Measurements from ENCODE around the gene MAJIN.
"Not testable (repeated sequence)": the region's sequence is repeated elsewhere in the genome, so short reads cannot be mapped to it uniquely, and the experiment has no call there.

MAJIN gene, protein sequence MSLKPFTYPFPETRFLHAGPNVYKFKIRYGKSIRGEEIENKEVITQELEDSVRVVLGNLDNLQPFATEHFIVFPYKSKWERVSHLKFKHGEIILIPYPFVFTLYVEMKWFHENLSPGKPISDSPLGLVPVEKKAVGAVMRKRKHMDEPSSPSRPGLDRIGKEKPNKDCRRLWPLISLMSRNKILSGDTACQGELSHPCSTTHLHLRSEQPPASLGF

GRCh38 chr11:64971421-64972233 lies at the start of gene MAJIN:
MAJIN (minus strand) TSS chr11:64972108; CDS start chr11:64959405, 12,703 bp downstream.
- DNase-seq: peak; percentile 74 to 86 (median 77)

DNA sequence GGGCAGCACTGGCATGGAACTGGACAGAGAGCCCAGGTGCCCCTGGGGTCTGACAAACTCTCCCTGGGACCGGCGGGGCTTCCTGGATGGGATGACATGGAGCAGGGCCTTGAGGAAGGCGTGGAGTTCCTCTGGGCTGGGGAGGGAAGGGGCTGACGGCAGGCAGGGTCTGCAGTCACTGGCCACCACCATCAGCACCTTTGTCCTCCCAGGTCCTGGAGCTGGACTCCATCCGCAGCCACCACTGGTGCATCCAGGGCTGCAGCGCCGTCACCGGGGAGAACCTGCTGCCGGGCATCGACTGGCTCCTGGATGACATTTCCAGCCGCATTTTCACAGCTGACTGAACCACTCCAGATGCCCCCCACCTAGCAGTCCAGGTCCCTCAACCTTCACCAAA lies 49.6 kb upstream of the MAJIN start:
- no peak for DNase-seq

GRCh38 chr11:65021003-65021402 lies 49.1 kb upstream of the MAJIN start:
- DNase-seq: no peak

DNA sequence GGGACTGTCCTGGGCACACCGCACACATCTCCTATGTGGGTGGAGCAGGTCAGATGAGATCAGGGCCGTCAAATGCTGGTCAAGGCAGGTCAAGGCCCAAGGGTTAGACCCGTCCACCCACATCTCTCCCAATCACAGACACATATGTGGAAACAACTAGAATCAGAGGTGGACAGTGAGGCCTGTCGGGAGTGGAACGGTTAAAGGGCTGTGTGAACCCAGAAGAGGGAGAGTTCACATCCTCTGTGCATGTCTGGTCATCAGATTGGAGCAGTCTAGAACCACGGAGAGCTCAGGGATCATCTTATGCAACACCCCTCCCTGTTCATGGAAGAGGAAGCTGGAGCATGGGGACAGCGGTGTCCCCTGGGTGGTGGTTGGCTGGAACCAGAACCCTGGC lies 47.9 kb upstream of the MAJIN start:
- DNase-seq: no peak

DNA sequence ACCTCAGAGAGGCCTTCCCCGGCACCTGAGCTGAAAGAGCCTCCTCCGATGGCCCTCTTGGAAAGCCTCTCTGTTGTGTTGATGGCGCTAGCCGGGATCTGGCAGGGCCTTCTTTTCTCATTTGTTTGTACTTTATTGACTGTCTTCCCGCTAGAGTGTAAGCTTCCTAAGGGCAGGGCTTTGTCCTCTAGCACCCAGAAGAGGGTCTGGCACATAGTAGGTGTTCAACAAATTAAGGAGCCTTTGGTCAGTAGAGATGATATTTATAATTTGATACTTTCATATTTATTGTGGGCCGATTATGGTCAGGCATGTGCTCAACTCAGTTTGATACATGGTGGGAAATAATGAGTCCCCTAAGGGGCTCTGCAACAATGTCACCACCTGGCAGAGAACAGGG lies 46.0 kb upstream of the MAJIN start:
- no peak for DNase-seq

DNA sequence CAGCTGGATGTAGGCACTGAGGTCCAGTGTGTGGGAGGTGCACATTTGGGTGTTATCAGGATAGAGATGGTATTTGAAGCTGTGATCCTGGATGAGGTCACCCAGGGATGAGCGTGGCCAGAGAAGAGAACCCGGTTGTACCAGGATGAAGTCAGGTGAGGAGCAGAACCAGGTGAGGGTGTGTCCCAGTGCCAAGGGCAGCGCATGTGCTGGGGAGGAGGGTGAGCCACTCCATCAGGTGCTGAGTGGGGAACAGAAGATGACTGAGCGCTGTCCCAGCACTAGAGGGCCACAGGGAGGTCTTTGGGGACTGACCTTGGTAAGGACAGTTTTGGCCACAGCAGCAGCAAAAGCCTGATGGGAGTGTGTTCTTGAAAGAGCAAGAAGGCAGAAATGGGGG lies 44.8 kb upstream of the MAJIN start:
- no peak for DNase-seq

DNA sequence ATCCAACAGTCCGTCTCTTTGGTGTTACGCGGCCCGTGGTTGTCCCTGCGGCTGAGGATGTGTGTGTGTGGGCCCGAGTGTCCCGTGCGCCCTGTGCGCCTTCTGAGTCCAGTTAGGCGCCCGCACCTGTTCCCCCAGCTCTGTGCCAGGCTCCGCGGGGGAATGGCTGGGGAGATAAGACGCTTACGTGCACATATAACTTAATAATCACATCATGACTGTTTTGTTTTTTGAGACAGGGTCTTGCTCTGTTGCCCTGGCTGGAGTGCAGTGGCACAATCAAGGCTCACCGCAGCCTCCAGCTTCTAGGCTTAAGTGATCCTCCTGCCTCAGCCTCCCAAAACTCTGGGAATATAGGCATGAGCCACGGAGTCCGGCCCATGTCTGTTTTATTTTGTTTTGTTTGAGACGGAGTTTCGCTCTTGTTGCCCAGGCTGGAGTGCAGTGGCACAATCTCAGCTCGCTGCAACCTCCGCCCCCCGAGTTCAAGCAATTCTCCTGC lies 42.9 kb upstream of the MAJIN start:
- no peak for DNase-seq

- peak; percentile 65 to 85 (median 73) for DNase-seq
Observed at GRCh38 chr11:65013888-65014725, 42.2 kb upstream of the MAJIN start, which contains the start of gene ARL2. ARL2 (plus strand) TSS chr11:65014160; CDS start chr11:65014208, 48 bp downstream.

- peak; percentile 77 to 81 (median 78) for DNase-seq
Observed at GRCh38 chr11:65013130-65013887, 41.4 kb upstream of the MAJIN start.

DNA sequence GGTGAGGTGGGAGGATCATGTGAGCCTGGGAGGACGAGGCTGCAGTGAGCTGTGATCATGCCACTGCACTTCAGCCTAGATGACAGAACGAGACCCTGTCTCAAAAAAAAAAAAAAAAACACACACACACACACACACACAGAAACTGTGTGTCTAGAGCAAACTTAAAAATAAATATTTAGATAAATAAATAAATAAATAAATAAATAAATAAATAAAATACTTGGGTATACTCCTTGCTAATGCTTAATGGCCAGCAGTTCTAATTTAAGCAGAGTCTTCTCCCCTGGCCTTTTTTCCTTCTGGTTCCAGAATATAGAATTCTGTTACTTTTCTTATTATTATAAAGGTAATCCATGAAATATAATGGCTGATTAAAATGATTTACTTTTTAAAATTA lies 37.0 kb upstream of the MAJIN start:
- no peak for DNase-seq

- no peak for DNase-seq
Observed at GRCh38 chr11:65008016-65008415, 36.1 kb upstream of the MAJIN start.

GRCh38 chr11:65003968-65004367 lies 32.1 kb upstream of the MAJIN start:
- not testable (repeated sequence) for DNase-seq

DNA sequence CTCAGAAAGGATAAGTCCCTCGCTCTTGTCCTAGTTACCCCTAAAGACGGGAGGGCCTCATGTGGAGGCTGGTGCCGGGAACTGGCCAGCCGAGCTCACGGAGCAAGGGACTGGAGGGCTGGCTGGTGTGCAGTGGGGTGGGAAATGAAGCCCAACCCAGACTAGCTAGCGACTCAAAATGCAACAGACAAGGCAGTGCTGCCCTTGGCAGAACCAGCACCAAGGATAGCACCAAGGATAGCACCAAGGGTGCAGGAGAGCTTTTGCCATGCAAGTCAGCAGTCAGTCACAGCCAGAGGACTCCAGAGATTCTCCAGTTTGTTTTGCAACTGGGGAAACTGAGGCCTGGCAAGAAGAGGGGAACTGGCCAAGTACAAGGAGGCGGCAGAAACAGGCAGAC lies 31.4 kb upstream of the MAJIN start:
- DNase-seq: no peak

GRCh38 chr11:65002706-65003105 lies 30.8 kb upstream of the MAJIN start:
- no peak for DNase-seq

- DNase-seq: no peak
Observed at GRCh38 chr11:64999478-64999877, 27.6 kb upstream of the MAJIN start.

- DNase-seq: no peak
Observed at GRCh38 chr11:64998690-64999431, 27.0 kb upstream of the MAJIN start.

DNA sequence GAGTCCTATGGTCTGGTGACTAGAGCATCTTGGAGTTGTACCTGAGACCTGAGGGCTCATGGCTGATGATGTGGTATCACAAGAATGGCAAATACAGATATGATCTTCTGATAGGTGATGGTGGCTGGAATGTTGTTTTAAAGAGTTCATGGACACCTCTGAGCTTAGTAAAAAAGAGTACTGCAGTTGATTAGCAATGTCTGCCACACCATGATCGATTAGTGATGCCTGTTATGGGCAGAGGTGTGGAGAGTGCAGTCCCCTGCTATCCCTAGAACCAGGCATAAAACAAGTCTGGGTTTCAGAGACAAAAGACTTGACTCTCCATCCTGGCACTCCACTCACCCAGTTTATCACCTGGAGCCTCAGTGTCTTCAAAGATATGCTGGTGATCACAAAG lies 26.2 kb upstream of the MAJIN start:
- no peak for DNase-seq

GRCh38 chr11:64996710-64997380 lies 24.9 kb upstream of the MAJIN start, which contains the start of gene BATF2:
BATF2 (minus strand) TSS chr11:64996971; CDS start chr11:64996914, 57 bp downstream.
- DNase-seq: no peak

- no peak for DNase-seq
Observed at GRCh38 chr11:64996327-64996709, 24.4 kb upstream of the MAJIN start.

DNA sequence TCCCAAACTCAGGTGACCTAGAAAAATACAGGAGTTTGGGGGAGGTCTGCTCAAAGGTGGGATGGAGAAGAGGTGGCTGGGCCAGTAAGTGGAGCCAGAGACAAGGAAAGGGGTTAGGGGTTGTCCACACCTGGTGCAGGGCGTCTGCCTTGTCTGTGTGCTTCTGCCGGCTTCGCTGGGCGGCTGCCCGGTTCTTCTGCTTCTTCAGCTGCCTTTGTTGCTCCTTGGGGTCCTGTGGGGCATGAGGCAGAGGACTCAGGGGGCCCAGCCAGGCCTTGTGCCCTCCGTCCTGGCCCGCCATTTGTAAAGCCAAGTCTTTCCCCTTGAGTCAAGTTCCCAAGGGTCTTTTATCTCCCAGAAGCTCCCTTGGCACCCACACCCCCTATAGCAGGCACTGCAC lies 22.4 kb upstream of the MAJIN start:
- no peak for DNase-seq

Measured in activated CD4-positive, CD25-positive, alpha-beta regulatory T cell (primary cell).